ENCODE data around the gene OSR1.

DNA sequence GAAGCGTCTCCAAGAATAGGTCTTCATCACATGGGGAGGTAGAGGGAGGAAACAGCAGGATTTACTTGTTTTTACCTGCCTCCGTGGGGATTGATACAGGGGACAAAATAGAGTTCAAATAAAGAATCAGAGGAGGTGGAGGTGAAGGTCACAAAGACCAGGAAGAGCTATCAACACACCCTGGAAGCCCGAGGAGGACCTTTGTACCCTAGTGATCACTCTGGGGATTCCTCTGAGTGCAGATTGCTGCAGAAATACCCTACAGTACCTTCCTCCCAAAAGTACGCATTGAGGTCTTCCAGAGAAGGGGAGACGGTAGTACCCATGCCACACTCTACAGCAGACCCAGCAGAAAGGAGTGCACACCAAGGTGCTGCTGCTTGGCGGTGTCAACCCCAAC lies 44.9 kb downstream of the OSR1 start:
- no peak for TF ChIP-seq POLR2A (IDR thresholded peaks at IDR 0.05)
- TF ChIP-seq, protein P1, sequence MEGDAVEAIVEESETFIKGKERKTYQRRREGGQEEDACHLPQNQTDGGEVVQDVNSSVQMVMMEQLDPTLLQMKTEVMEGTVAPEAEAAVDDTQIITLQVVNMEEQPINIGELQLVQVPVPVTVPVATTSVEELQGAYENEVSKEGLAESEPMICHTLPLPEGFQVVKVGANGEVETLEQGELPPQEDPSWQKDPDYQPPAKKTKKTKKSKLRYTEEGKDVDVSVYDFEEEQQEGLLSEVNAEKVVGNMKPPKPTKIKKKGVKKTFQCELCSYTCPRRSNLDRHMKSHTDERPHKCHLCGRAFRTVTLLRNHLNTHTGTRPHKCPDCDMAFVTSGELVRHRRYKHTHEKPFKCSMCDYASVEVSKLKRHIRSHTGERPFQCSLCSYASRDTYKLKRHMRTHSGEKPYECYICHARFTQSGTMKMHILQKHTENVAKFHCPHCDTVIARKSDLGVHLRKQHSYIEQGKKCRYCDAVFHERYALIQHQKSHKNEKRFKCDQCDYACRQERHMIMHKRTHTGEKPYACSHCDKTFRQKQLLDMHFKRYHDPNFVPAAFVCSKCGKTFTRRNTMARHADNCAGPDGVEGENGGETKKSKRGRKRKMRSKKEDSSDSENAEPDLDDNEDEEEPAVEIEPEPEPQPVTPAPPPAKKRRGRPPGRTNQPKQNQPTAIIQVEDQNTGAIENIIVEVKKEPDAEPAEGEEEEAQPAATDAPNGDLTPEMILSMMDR (IDR thresholded peaks at IDR 0.05 in 8 of 11, conservative IDR thresholded peaks at IDR 0.05 in 3 of 11), result no peak

Data from spleen (tissue), 7 donors.